GM21360 (cell line): ENCODE data around the gene GRAMD1A.
"Not testable (repeated sequence)": the region's sequence is repeated elsewhere in the genome, so short reads cannot be mapped to it uniquely, and the experiment has no call there.

ENCODE experiments used
- ATAC-seq: cut with Tn5 transposase; IDR thresholded peaks from one replicate; pipeline ENCODE4 v1.9.1; 2021; ENCODE audit warnings: mild to moderate bottlenecking, moderate library complexity; ENCODE audit not compliant: unreplicated experiment

The GRAMD1A gene

DNA sequence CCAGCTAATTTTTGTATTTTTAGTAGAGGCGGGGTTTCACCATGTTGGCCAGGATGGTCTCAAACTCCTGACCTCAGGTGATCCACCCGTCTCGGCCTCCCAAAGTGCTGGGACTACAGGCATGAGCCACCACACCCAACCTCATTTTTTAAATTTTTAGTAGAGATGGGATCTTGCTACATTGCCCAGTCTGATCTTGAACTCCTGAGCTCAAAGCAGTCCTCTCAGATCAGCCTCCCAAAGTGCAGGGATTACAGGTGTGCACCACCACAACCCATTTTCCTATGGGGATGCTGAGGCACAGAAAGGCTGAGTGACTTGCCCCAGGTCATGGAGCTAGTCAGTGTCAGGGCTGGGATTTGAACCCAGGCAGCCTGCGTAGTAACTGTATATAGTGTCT is 51.1 kb downstream of the GRAMD1A start:
- ATAC-seq = not testable (repeated sequence)

DNA sequence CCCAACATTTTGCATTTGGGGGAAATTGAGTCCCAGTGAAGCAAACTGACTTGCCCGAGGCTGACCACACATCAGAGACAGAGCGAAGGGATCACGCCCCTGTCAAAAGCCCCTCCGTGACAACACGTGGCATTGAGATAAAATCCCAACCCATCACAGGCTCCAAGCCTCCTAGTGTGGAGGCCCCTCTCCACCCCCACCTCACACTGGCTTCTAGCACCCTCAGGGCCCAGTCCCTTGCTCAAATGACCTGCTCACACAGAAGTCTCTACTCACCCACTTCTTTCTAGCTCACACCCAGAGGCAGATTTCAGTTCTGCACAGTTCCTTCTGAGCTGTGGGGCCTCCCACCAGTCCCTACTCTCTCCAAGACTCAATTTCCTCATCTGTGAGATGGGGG is 51.7 kb downstream of the GRAMD1A start:
- ATAC-seq = no peak

GRCh38 chr19:35052599-35053190 is 52.6 kb downstream of the GRAMD1A start:
- ATAC-seq = no peak

DNA sequence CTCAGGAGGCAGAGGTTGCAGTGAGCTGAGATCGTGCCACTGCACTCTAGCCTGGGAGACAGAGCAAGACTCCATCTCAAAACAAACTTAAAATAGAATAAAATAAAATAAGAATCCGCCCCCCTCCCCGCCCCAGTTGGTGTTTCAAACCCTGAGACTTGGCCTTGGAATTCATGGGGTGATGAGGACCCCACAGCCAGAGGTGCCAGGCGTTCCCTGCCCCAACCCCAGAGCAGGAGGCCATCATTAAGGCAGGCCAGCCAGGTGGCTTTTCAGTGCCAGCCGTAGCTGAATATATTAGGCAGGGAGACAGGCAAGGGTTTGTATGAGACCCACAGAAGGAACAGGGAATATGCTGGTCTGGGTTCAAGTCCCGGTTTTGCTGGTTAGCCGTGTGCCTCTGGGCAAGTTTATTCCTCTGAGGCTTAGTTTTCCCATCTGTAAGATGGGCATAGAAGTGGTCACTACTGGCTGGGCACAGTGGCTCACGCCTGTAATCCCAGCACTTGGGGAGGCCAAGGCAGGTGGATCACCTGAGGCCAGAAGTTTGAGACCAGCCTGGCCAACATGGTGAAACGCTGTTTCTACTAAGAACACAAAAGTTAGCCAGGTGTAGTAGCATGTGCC is 53.7 kb downstream of the GRAMD1A start:
- no peak for ATAC-seq

GRCh38 chr19:35054626-35055025 is 54.5 kb downstream of the GRAMD1A start:
- ATAC-seq = no peak

DNA sequence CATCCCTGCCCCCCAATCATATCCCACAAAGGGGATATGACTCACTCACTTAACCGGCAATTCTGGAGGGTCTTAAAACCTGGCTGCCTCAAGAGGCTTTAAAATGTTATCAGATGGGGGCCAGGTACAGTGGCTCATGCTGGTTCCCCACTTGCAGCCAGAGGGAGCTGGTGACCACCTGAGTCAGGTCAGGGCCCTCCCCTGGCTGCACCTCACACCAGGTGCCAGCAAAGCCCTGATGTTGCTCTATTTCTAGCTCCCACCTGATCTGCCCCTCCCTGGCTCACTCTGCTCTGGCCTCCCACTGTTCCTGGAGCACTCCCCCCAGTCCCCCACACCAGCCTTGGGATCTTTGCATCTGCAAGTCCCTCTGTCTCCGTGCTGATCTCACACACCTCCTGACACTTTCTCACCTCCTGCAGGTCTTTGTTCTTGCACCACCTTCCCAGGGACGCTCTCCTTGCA is 55.6 kb downstream of the GRAMD1A start:
- no peak for ATAC-seq

- ATAC-seq = no peak
Measured at GRCh38 chr19:35056513-35057063, 56.5 kb downstream of the GRAMD1A start.

GRCh38 chr19:35058370-35058769 is 58.2 kb downstream of the GRAMD1A start:
- no peak for ATAC-seq

- ATAC-seq = no peak
Measured at GRCh38 chr19:35059006-35059798, 59.1 kb downstream of the GRAMD1A start.

DNA sequence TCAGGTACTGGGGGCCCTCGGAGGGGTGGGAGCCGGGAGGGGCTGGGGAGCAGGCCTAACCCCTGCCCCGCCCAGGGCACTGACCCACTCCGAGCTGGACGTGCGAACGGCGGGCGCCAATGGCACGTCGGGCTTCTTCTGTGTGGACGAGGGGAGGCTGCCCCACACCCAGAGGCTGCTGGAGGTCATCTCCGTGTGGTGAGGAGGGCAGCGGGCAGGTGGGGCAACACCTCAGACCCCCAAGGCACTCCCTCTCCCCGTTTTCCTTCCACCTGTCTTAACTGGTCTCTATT is 59.6 kb downstream of the GRAMD1A start:
- no peak for ATAC-seq

GRCh38 chr19:35060160-35060855 is 60.2 kb downstream of the GRAMD1A start:
- no peak for ATAC-seq

GRCh38 chr19:35061583-35062373 is 61.7 kb downstream of the GRAMD1A start:
- ATAC-seq = no peak

- ATAC-seq = no peak
Measured at GRCh38 chr19:35062942-35063341, 62.8 kb downstream of the GRAMD1A start.

- no peak for ATAC-seq
Measured at GRCh38 chr19:35063940-35064818, 64.1 kb downstream of the GRAMD1A start.

- ATAC-seq = no peak
Measured at GRCh38 chr19:35065574-35065973, 65.5 kb downstream of the GRAMD1A start.

DNA sequence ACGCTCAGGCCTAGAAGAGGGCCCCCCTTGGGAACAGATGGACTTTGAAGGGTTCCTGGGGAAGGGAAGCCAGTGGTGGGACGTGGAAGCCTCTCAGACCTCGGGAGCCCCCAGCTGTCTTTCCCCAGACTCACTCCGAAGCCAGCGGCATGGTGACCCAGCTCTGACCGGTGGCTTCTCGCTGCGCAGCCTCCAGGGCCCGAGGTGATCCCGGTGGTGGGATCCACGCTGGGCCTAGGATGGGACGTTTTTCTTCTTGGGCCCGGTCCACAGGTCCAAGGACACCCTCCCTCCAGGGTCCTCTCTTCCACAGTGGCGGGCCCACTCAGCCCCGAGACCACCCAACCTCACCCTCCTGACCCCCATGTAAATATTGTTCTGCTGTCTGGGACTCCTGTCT is 66.0 kb downstream of the GRAMD1A start:
- ATAC-seq = no peak

DNA sequence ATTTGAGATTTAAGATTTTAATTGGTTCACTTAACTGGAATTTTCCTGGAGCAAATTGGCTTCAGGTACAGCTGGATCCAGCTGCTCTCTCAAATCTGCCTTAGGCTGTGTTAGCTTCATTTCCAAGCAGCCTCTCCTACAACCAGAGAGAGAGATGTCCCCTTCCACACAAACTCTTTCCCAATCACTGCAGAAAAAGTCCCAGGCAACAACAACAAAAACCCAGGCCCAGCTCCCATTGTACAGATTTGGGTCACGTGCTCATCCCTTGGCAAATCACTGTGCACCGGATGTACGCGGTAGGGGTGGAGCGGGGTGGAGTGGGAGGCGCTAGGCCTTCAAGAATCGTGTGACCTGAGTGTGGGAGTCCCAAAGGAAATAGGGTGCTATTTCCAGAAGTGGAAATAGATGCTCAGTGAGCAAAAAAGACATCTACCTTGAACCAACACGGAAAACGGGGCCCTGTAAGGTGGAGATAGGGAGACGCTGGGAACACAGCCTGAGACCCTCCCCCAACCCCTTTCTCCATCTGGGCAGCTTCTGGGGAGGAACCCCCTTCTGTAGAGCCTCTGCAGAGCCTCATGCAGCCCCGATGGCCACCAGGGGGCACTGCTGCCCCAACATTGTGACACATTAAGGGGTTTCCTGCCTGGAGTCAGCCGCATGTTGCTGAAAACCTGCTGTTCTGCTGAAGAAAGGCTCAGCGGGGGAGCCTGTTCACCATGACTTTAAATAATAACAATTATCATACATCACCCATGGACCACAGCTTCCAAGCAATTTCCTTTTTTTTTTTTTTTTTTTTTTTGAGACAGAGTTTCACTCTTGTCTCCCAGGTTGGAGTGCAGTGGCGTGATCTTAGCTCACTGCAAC is 66.8 kb downstream of the GRAMD1A start:
- peak; percentile 74 for ATAC-seq

DNA sequence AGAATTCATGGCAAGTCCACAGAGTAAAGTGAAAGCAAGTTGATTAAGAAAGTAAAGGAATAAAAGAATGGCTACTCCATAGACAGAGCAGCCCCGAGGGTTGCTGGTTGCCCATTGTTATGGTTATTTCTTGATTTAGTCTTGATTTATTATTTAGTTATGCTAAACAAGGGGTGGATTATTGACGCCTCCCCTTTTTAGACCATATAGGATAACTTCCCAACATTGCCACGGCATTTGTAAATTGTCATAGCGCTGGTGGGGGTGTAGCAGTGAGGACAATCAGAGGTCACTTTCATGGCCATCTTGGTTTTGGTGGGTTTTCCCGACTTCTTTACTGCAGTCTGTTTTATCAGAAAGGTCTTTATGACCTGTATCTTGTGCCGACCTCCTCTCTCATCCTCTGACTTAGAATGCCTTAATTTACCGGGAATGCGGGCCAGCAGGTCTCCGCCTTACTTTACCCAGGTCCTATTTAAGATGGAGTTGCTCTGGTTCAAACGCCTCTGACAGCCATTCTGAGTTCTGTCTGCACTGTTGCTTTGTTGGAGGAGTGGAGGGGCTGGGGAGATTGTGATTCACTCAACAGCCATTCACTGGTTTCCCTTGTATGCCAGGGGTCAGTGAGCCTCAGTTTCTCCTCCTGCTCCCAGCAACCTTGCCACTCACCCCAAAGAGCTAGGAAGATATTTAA is 69.0 kb downstream of the GRAMD1A start:
- ATAC-seq = no peak
